ENCODE data around the gene NT5C1A.

Gene NT5C1A

DNA sequence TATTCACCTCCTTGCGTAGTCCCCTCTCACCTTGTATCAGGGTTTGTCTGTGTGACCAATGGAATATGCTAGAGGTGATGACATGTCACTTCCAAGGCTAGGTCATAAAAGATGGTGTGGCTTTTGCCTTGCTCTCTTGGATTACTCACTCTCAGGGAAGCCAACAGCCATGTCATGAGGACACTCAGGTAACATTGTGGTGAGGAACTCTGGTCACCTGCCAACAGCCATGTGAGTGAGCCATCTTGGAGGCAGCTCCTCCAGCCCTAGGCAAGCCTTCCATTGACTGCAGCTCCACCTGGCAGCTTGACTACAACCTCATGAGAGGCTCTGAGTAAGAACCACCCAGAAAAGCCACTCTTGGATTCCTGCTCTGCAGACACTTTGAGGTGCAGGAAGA, 21.5 kb downstream of the NT5C1A start:
- no peak for TF ChIP-seq ESRRG (CRISPR knock-in tag; IDR thresholded peaks at IDR 0.05)
- no peak for TF ChIP-seq ZNF565 (CRISPR knock-in tag; conservative IDR thresholded peaks at IDR 0.05; ENCODE audit: low read depth)
- no peak for TF ChIP-seq ZNF8 (CRISPR knock-in tag; IDR thresholded peaks at IDR 0.05)
- no peak for TF ChIP-seq TCF4 (CRISPR knock-in tag; IDR thresholded peaks at IDR 0.05; ENCODE audit: borderline replicate concordance)
- no peak for TF ChIP-seq BACH2 (CRISPR knock-in tag; IDR thresholded peaks at IDR 0.05; ENCODE audit: borderline replicate concordance)
- TF ChIP-seq ARNTL (CRISPR knock-in tag; IDR thresholded peaks at IDR 0.05; ENCODE audit: borderline replicate concordance, low read depth): no peak
- no peak for TF ChIP-seq RARB (CRISPR knock-in tag; IDR thresholded peaks at IDR 0.05)
- TF ChIP-seq TOX (CRISPR knock-in tag; IDR thresholded peaks at IDR 0.05; ENCODE audit: borderline replicate concordance): no peak
- TF ChIP-seq PPARA (CRISPR knock-in tag; IDR thresholded peaks at IDR 0.05; ENCODE audit: borderline replicate concordance): no peak
- TF ChIP-seq CSDC2 (CRISPR knock-in tag; IDR thresholded peaks at IDR 0.05): no peak
- TF ChIP-seq ZC3H10 (CRISPR knock-in tag; IDR thresholded peaks at IDR 0.05): no peak
- no peak for TF ChIP-seq ZFP30 (CRISPR knock-in tag; IDR thresholded peaks at IDR 0.05)
- no peak for TF ChIP-seq GLIS3 (CRISPR knock-in tag; IDR thresholded peaks at IDR 0.05)
- TF ChIP-seq TSHZ2 (CRISPR knock-in tag; IDR thresholded peaks at IDR 0.05): no peak
- TF ChIP-seq CREB5 (CRISPR knock-in tag; IDR thresholded peaks at IDR 0.05; ENCODE audit: low read depth): no peak
- TF ChIP-seq ZFP3 (CRISPR knock-in tag; IDR thresholded peaks at IDR 0.05): no peak
- TF ChIP-seq, protein P1, sequence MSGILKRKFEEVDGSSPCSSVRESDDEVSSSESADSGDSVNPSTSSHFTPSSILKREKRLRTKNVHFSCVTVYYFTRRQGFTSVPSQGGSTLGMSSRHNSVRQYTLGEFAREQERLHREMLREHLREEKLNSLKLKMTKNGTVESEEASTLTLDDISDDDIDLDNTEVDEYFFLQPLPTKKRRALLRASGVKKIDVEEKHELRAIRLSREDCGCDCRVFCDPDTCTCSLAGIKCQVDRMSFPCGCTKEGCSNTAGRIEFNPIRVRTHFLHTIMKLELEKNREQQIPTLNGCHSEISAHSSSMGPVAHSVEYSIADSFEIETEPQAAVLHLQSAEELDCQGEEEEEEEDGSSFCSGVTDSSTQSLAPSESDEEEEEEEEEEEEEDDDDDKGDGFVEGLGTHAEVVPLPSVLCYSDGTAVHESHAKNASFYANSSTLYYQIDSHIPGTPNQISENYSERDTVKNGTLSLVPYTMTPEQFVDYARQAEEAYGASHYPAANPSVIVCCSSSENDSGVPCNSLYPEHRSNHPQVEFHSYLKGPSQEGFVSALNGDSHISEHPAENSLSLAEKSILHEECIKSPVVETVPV (CRISPR knock-in tag; IDR thresholded peaks at IDR 0.05): no peak
- TF ChIP-seq ZNF70 (CRISPR knock-in tag; IDR thresholded peaks at IDR 0.05): no peak
- no peak for TF ChIP-seq ISL1 (CRISPR knock-in tag; IDR thresholded peaks at IDR 0.05)
- no peak for TF ChIP-seq OSR1 (CRISPR knock-in tag; IDR thresholded peaks at IDR 0.05)
- no peak for ATAC-seq

- no peak for ATAC-seq
Observed at GRCh38 chr1:39649636-39650185, 22.2 kb downstream of the NT5C1A start.

GRCh38 chr1:39648496-39648895, 23.4 kb downstream of the NT5C1A start:
- no peak for ATAC-seq
- TF ChIP-seq ZFP3 (CRISPR knock-in tag; IDR thresholded peaks at IDR 0.05): no peak
- TF ChIP-seq TOX (CRISPR knock-in tag; IDR thresholded peaks at IDR 0.05; ENCODE audit: borderline replicate concordance): no peak
- no peak for TF ChIP-seq ARNTL (CRISPR knock-in tag; IDR thresholded peaks at IDR 0.05; ENCODE audit: borderline replicate concordance, low read depth)

More at GRCh38 chr1:39649636-39650185, 22.2 kb downstream of the NT5C1A start:
- no peak for TF ChIP-seq PPARA (CRISPR knock-in tag; IDR thresholded peaks at IDR 0.05; ENCODE audit: borderline replicate concordance)
- TF ChIP-seq PATZ1 (CRISPR knock-in tag; IDR thresholded peaks at IDR 0.05; ENCODE audit: borderline replicate concordance): no peak

- ATAC-seq: no peak
- TF ChIP-seq ZFP3 (CRISPR knock-in tag; IDR thresholded peaks at IDR 0.05) (peak; percentile 93), TOX (CRISPR knock-in tag; IDR thresholded peaks at IDR 0.05; ENCODE audit: borderline replicate concordance) (no peak), ZC3H10 (CRISPR knock-in tag; IDR thresholded peaks at IDR 0.05) (no peak)
Observed at GRCh38 chr1:39647247-39647646, 24.7 kb downstream of the NT5C1A start.
